Nephron (organoid): Measurements from ENCODE around the gene CYP4F11.
"Not testable (repeated sequence)": the region's sequence is repeated elsewhere in the genome, so short reads cannot be mapped to it uniquely, and the experiment has no call there.

Experiments
- H3K27ac Mint-ChIP-seq, 3 experiments: 2 replicates each; pipeline ENCODE4 v1.8.0; 2020; ENCODE audit warnings: mixed read lengths in 3 of 3, mild to moderate bottlenecking in 2 of 3, moderate library complexity in 1 of 3
- H3K27me3 Mint-ChIP-seq: 2 replicates; pipeline ENCODE4 v1.8.0; 2021; ENCODE audit warnings: low read depth, mild to moderate bottlenecking, moderate library complexity, mixed read lengths
- H3K36me3 Mint-ChIP-seq: 2 replicates; pipeline ENCODE4 v1.8.0; 2020; ENCODE audit warnings: low read depth, mixed read lengths
- H3K4me1 Mint-ChIP-seq: 2 replicates; pipeline ENCODE4 v1.8.0; 2020; ENCODE audit warnings: mixed read lengths
- H3K4me3 Mint-ChIP-seq, 3 experiments: 2 replicates each; pipeline ENCODE4 v1.8.0; 2020; ENCODE audit warnings: mild to moderate bottlenecking in 3 of 3, mixed read lengths in 3 of 3, moderate library complexity in 2 of 3
- H3K9me3 Mint-ChIP-seq: 2 replicates; pipeline ENCODE4 v1.8.0; 2020; ENCODE audit warnings: mixed read lengths
- CTCF ChIP-seq, 3 experiments: fragments of 200-600 bp; sonication (generic); IDR thresholded peaks; one replicate each; pipeline ENCODE4 v1.5.0; 2021; ENCODE audit warnings: antibody characterized with exemption in 3 of 3; ENCODE audit not compliant: unreplicated experiment in 3 of 3

The CYP4F11 gene

DNA sequence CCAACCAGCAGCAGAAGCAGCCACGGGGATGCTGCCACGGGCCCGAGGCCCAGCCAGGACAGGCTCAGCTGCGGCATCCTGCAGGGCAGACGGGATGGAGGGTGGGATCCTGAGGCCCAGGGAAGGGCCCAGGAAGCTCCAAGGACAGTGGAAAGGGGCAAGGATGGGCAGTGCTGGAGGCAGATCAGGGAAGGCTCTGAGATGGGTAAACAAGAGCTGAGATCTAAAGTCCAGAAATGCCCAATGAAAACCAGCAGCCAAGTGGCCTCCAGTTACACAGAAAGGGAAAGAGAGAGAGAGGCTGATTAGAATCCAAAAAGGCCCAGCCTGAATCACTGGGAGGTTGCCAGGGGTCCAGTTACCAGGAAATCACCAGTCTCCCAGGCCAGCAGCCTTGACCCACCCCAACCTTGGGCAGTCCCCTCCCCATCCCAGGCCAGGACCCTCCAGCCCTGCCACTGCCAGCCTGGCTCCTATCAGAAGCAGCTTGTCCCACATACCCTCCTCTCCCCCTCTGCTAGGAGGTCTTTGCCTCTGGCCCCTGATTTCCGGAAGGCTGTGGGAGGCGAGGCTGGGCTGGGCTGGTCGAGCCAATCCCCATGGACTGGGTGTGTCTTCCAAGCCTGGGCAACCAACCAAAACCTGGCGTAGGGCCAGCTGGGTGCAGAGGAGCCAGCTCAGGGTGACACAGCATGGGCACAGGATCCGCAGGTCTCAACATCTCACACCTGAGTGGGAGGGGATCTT is at the start of gene CYP4F11:
CYP4F11 (minus strand) TSS at position 198 of the 747 bp plus-strand sequence; CDS start at position 77, 121 bp downstream.
- Mint-ChIP-seq H3K36me3 (no peaks in the 10 kb centered on the region), H3K27me3 (no peaks in the 10 kb centered on the region), H3K9me3 (peaks cover 24% of the 10 kb centered on the region), H3K4me3 (no peak within 1 kb of the TSS), H3K27ac (no peak within 1 kb of the TSS), H3K4me1 (no peaks in the 10 kb centered on the region)
- no peak for TF ChIP-seq CTCF (IDR thresholded peaks at IDR 0.05; ENCODE audit: unreplicated experiment in 3 of 3)

DNA sequence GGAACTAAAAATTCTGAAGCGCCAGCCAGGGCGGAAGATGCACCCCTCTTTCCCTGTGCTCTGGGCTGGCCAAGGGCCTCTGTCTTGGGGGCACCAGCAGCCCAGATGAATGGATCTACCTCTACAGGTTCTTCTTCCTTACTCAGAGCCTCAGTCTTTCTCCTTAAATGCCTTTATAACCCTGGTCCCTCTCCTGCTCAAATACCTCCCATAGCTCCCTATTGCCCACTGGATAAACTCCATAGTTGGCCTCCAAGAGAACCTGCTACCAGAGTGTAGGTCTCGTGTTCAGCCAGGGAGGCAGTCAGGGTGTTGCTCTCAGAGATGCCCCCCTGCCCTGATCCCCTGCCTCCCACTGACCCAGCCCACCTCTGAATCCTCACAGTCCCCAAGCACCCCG is 45.0 kb upstream of the CYP4F11 start:
- Mint-ChIP-seq H3K27me3 (no peaks in the 10 kb centered on the region), H3K36me3 (no peaks in the 10 kb centered on the region), H3K4me3 (no peak overlapping the region), H3K9me3 (peaks cover 27% of the 10 kb centered on the region), H3K4me1 (no peaks in the 10 kb centered on the region), H3K27ac (no peak overlapping the region)
- TF ChIP-seq CTCF (IDR thresholded peaks at IDR 0.05; ENCODE audit: unreplicated experiment in 3 of 3), result no peak

DNA sequence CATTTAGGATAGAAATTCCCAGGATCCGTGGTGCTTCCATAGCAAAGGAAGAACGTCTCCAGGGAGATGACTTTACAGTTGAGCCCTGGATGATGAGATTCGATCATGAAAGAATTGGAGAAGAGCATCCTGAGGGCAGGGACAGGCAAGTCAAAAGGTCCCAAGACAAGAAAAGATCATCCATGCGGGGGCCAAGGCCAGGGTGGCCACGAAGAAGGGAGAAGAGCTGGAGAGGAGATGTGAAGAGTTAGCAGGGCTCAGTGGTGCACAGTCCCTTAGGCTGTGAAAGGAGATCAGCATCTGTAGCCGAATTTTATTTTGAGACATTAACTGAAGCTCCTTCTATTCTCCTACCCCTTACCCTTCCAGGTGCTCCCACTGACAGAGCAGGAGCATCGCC is 43.4 kb upstream of the CYP4F11 start:
- Mint-ChIP-seq H3K27ac (no peak overlapping the region), H3K4me1 (no peaks in the 10 kb centered on the region), H3K27me3 (no peaks in the 10 kb centered on the region), H3K9me3 (peaks cover 25% of the 10 kb centered on the region), H3K36me3 (no peaks in the 10 kb centered on the region), H3K4me3 (no peak overlapping the region)
- TF ChIP-seq CTCF (IDR thresholded peaks at IDR 0.05; ENCODE audit: unreplicated experiment in 3 of 3), result no peak

- no peaks in the 10 kb centered on the region for H3K4me1 Mint-ChIP-seq
- H3K27ac Mint-ChIP-seq, result no peak overlapping the region
- no peak overlapping the region for H3K4me3 Mint-ChIP-seq
Measured at GRCh38 chr19:15976836-15977689, 42.7 kb upstream of the CYP4F11 start.

GRCh38 chr19:15974856-15975255 is 40.5 kb upstream of the CYP4F11 start:
- TF ChIP-seq CTCF (IDR thresholded peaks at IDR 0.05; ENCODE audit: unreplicated experiment in 3 of 3), result no peak
- Mint-ChIP-seq H3K4me1 (no peaks in the 10 kb centered on the region), H3K9me3 (peaks cover 30% of the 10 kb centered on the region), H3K36me3 (no peaks in the 10 kb centered on the region), H3K27me3 (no peaks in the 10 kb centered on the region), H3K27ac (no peak overlapping the region), H3K4me3 (no peak overlapping the region)

More at GRCh38 chr19:15976836-15977689, 42.7 kb upstream of the CYP4F11 start:
- no peak for TF ChIP-seq CTCF (IDR thresholded peaks at IDR 0.05; ENCODE audit: unreplicated experiment in 3 of 3)
- H3K9me3 Mint-ChIP-seq, result peaks cover 26% of the 10 kb centered on the region
- no peaks in the 10 kb centered on the region for H3K27me3 Mint-ChIP-seq
- H3K36me3 Mint-ChIP-seq, result no peaks in the 10 kb centered on the region

- H3K9me3 Mint-ChIP-seq, result peaks cover 15% of the 10 kb centered on the region
- H3K27ac Mint-ChIP-seq, H3K36me3 Mint-ChIP-seq, H3K27me3 Mint-ChIP-seq, H3K4me3 Mint-ChIP-seq, H3K4me1 Mint-ChIP-seq: not testable (repeated sequence)
Measured at GRCh38 chr19:15972043-15972442, 37.7 kb upstream of the CYP4F11 start.
